Measurements from ENCODE around the gene BICD2.

DNA sequence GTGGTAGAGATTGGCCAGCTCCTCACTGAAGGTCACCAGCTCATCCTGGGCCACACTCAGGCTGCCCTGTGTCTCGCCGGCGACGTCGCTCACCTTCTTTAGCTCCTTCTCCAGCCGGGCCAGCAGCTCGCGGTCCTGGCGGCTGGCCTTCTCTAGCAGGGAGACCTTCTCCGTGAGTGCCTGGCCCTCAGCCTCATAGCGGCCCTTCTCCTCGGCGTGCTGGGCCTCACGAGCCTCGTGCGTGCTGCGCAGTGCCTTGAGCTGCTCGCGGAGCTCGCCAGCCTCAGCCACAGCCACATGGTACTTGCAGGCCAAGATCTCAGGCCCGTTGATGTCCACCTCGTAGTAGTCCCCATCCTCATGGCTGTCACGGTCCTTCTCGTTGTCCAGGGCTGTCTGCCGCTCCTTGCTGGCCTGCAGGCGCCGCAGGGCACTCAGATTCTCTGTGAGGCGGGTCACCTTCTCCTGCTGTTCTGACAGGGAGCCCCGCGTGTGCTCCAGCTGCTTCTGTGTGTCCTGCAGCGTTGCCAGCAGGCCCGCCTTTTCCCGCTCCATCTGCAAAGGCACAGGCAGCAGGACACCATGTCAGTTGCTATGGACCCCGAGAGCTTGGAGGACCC, 45.5 kb downstream of the BICD2 start:
- TF ChIP-seq, protein P1, sequence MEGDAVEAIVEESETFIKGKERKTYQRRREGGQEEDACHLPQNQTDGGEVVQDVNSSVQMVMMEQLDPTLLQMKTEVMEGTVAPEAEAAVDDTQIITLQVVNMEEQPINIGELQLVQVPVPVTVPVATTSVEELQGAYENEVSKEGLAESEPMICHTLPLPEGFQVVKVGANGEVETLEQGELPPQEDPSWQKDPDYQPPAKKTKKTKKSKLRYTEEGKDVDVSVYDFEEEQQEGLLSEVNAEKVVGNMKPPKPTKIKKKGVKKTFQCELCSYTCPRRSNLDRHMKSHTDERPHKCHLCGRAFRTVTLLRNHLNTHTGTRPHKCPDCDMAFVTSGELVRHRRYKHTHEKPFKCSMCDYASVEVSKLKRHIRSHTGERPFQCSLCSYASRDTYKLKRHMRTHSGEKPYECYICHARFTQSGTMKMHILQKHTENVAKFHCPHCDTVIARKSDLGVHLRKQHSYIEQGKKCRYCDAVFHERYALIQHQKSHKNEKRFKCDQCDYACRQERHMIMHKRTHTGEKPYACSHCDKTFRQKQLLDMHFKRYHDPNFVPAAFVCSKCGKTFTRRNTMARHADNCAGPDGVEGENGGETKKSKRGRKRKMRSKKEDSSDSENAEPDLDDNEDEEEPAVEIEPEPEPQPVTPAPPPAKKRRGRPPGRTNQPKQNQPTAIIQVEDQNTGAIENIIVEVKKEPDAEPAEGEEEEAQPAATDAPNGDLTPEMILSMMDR (IDR thresholded peaks at IDR 0.05 in 2 of 3, conservative IDR thresholded peaks at IDR 0.05 in 1 of 3; ENCODE audit: insufficient read depth in 2 of 3, low read depth in 1 of 3, low read length in 3 of 3): no peak
- TF ChIP-seq TCF7L2 (IDR thresholded peaks at IDR 0.05; ENCODE audit: low read depth, low read length) (no peak), SIN3B (IDR thresholded peaks at IDR 0.05; ENCODE audit: low read depth) (no peak), MYC (IDR thresholded peaks at IDR 0.05; ENCODE audit: low read depth, low read length) (no peak), MYC (CRISPR knock-in tag; IDR thresholded peaks at IDR 0.05; ENCODE audit: borderline replicate concordance, low read depth) (no peak), BDP1 (IDR thresholded peaks at IDR 0.05; ENCODE audit: insufficient read depth, insufficient read length) (no peak), POLR2AphosphoS2 (IDR thresholded peaks at IDR 0.05; ENCODE audit: low read length) (no peak), EP300 (IDR thresholded peaks at IDR 0.05; ENCODE audit: low read length) (no peak)
- TF ChIP-seq, protein P2, sequence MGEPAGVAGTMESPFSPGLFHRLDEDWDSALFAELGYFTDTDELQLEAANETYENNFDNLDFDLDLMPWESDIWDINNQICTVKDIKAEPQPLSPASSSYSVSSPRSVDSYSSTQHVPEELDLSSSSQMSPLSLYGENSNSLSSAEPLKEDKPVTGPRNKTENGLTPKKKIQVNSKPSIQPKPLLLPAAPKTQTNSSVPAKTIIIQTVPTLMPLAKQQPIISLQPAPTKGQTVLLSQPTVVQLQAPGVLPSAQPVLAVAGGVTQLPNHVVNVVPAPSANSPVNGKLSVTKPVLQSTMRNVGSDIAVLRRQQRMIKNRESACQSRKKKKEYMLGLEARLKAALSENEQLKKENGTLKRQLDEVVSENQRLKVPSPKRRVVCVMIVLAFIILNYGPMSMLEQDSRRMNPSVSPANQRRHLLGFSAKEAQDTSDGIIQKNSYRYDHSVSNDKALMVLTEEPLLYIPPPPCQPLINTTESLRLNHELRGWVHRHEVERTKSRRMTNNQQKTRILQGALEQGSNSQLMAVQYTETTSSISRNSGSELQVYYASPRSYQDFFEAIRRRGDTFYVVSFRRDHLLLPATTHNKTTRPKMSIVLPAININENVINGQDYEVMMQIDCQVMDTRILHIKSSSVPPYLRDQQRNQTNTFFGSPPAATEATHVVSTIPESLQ (CRISPR knock-in tag; IDR thresholded peaks at IDR 0.05): no peak
- TF ChIP-seq, protein P3, sequence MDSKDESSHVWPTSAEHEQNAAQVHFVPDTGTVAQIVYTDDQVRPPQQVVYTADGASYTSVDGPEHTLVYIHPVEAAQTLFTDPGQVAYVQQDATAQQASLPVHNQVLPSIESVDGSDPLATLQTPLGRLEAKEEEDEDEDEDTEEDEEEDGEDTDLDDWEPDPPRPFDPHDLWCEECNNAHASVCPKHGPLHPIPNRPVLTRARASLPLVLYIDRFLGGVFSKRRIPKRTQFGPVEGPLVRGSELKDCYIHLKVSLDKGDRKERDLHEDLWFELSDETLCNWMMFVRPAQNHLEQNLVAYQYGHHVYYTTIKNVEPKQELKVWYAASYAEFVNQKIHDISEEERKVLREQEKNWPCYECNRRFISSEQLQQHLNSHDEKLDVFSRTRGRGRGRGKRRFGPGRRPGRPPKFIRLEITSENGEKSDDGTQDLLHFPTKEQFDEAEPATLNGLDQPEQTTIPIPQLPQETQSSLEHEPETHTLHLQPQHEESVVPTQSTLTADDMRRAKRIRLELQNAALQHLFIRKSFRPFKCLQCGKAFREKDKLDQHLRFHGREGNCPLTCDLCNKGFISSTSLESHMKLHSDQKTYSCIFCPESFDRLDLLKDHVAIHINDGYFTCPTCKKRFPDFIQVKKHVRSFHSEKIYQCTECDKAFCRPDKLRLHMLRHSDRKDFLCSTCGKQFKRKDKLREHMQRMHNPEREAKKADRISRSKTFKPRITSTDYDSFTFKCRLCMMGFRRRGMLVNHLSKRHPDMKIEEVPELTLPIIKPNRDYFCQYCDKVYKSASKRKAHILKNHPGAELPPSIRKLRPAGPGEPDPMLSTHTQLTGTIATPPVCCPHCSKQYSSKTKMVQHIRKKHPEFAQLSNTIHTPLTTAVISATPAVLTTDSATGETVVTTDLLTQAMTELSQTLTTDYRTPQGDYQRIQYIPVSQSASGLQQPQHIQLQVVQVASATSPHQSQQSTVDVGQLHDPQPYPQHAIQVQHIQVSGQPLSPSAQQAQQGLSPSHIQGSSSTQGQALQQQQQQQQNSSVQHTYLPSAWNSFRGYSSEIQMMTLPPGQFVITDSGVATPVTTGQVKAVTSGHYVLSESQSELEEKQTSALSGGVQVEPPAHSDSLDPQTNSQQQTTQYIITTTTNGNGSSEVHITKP (IDR thresholded peaks at IDR 0.05; ENCODE audit: partially characterized antibody): no peak
